ENCODE measurements around the gene FNDC5. TPM values are rescaled to one million over a fixed set of nuclear protein-coding genes. Genes with fewer than 3 reads are reported as not detected.
A peak's percentile ranks its signal among the peaks of the same experiment; 100 is the strongest.

The FNDC5 gene
- polyA plus RNA-seq (20.5 and 21.6 TPM in 2 replicates), polyA minus RNA-seq (18.5 and 20.8 TPM in 2 replicates)

DNA sequence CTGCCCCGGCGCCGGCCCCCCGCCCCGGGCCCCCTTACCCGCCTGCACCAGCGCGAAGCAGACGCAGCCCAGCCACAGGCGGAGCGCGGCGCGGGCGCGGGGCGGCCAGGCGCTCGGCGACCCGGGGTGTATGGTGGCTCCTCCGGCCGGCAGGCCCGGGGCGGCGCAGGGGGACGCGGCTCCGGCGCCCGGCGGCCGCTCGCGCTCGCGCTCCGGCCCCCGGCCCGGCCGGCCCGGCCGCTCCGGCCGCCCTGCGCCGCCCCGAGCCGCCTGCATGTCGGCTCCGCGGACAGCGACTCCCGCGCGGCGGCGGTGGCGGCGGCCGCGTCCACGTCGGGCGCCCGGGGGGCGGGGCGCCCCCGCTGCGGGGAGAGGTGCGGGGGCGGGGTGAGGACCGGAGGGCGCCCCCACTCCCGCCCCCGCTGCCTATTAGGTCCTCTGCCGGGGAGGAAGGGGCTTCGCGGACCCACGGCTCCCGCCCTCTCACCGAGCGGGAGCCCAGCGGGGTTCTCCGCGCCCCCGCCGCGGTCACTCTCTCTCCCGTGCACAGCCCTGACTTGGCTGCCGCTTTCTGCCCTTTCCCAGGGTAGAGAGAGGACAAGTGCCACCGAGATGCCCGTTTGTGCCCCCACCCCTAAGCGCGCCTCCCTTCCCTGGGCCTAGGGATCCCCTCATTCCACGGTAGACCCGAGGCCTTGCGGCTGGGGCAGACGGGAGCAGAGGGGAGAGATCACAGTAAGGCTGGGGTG, at the start of gene FNDC5:
Gene FNDC5 (minus strand): TSS at position 298 of the 749 bp plus-strand sequence.
- no peaks in the 10 kb centered on the region for H3K79me2 ChIP-seq (replicated peaks; ENCODE audit: insufficient read depth, low read length)
- H3F3A ChIP-seq (ENCODE audit: insufficient read depth, low read length, poor library complexity, severe bottlenecking): peaks cover 4% of the 10 kb centered on the region
- H4K20me1 ChIP-seq (ENCODE audit: insufficient read depth): no peaks in the 10 kb centered on the region
- H3K9me2 ChIP-seq (ENCODE audit: insufficient read depth, low read length): no peaks in the 10 kb centered on the region
- peak within 1 kb of the TSS; percentile 56 for H3K9ac ChIP-seq (ENCODE audit: low read length)
- no peak within 1 kb of the TSS for H3K27ac ChIP-seq (ENCODE audit: low read length)
- no peaks in the 10 kb centered on the region for H3K36me3 ChIP-seq (ENCODE audit: insufficient read depth, low read length)
- H2AFZ ChIP-seq (ENCODE audit: low read depth, low read length): peak within 1 kb of the TSS; percentile 21
- no peaks in the 10 kb centered on the region for H3K9me3 ChIP-seq (ENCODE audit: low read length)
- H3K4me2 ChIP-seq (ENCODE audit: low read length): peak within 1 kb of the TSS; percentile 30
- TF ChIP-seq, protein P1, sequence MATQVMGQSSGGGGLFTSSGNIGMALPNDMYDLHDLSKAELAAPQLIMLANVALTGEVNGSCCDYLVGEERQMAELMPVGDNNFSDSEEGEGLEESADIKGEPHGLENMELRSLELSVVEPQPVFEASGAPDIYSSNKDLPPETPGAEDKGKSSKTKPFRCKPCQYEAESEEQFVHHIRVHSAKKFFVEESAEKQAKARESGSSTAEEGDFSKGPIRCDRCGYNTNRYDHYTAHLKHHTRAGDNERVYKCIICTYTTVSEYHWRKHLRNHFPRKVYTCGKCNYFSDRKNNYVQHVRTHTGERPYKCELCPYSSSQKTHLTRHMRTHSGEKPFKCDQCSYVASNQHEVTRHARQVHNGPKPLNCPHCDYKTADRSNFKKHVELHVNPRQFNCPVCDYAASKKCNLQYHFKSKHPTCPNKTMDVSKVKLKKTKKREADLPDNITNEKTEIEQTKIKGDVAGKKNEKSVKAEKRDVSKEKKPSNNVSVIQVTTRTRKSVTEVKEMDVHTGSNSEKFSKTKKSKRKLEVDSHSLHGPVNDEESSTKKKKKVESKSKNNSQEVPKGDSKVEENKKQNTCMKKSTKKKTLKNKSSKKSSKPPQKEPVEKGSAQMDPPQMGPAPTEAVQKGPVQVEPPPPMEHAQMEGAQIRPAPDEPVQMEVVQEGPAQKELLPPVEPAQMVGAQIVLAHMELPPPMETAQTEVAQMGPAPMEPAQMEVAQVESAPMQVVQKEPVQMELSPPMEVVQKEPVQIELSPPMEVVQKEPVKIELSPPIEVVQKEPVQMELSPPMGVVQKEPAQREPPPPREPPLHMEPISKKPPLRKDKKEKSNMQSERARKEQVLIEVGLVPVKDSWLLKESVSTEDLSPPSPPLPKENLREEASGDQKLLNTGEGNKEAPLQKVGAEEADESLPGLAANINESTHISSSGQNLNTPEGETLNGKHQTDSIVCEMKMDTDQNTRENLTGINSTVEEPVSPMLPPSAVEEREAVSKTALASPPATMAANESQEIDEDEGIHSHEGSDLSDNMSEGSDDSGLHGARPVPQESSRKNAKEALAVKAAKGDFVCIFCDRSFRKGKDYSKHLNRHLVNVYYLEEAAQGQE (IDR thresholded peaks at IDR 0.05; ENCODE audit: borderline replicate concordance): no peak
- TF ChIP-seq MXI1 (conservative IDR thresholded peaks at IDR 0.05; ENCODE audit: poor library complexity, severe bottlenecking) (no peak), EZH2 (IDR thresholded peaks at IDR 0.05; ENCODE audit: borderline replicate concordance, insufficient read depth, low read length, poor library complexity, severe bottlenecking) (no peak)
- peak within 1 kb of the TSS; percentile 64 for H3K4me3 ChIP-seq (ENCODE audit: low read length)
- peaks cover 8% of the 10 kb centered on the region for H3K27me3 ChIP-seq (ENCODE audit: insufficient read depth, low read depth, low read length)

DNA sequence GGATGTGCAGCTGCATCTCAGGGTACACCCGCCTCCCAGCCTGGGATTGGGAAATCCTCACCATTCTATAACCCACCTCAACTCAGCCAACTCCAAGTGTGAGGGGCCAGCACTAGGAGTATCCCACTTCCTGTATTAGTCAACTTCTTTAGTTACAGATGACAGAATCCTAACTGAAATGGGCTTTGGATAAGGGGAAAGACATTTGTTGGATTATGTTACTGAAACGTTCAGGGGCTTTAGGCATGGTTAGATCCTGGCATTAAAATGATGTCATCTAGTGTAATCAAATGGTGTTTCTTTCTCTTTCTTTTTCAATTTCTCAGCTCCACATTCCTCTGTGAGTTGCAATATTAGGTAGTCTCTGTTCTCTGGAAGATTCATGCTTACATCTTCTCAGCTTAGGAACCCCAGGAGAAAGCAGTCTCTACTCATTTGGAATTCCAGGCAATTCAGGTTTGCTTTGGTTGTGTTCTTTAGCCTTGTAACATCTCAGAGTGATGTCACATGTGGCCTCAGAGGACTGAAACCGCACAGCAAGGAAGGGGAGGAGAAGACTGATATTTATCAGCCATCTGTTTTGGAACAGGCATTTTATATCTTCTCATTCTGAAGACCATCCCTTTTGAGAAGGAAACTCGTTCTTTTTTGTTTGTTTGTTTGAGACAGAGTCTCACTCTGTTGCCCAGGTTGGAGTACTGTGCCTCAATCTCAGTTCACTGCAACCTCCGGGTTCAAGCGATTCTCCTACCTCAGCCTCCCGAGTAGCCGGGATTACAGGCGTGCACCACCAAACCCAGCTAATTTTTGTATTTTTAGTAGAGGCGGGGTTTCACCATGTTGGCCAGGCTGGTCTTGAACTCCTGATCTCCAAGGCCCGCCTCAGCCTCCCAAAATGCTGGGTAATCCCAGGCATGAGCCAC, 49.4 kb upstream of the FNDC5 start:
- H3K9me2 ChIP-seq (ENCODE audit: insufficient read depth, low read length): no peaks in the 10 kb centered on the region
- H3K9ac ChIP-seq (ENCODE audit: low read length): no peak overlapping the region
- TF ChIP-seq POLR2AphosphoS5 (IDR thresholded peaks at IDR 0.05) (no peak), EZH2 (IDR thresholded peaks at IDR 0.05; ENCODE audit: borderline replicate concordance, insufficient read depth, low read length, poor library complexity, severe bottlenecking) (no peak), EP300 (conservative IDR thresholded peaks at IDR 0.05; ENCODE audit: poor library complexity, severe bottlenecking) (no peak)
- TF ChIP-seq, protein P2, sequence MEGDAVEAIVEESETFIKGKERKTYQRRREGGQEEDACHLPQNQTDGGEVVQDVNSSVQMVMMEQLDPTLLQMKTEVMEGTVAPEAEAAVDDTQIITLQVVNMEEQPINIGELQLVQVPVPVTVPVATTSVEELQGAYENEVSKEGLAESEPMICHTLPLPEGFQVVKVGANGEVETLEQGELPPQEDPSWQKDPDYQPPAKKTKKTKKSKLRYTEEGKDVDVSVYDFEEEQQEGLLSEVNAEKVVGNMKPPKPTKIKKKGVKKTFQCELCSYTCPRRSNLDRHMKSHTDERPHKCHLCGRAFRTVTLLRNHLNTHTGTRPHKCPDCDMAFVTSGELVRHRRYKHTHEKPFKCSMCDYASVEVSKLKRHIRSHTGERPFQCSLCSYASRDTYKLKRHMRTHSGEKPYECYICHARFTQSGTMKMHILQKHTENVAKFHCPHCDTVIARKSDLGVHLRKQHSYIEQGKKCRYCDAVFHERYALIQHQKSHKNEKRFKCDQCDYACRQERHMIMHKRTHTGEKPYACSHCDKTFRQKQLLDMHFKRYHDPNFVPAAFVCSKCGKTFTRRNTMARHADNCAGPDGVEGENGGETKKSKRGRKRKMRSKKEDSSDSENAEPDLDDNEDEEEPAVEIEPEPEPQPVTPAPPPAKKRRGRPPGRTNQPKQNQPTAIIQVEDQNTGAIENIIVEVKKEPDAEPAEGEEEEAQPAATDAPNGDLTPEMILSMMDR (IDR thresholded peaks at IDR 0.05; ENCODE audit: poor library complexity, severe bottlenecking): no peak
- TF ChIP-seq, protein P1 (IDR thresholded peaks at IDR 0.05; ENCODE audit: borderline replicate concordance): no peak
- no peak overlapping the region for H3K4me3 ChIP-seq (ENCODE audit: low read length)
- H3K79me2 ChIP-seq (replicated peaks; ENCODE audit: insufficient read depth, low read length): no peaks in the 10 kb centered on the region
- no peak overlapping the region for H3K27ac ChIP-seq (ENCODE audit: low read length)
- H3K36me3 ChIP-seq (ENCODE audit: insufficient read depth, low read length): no peaks in the 10 kb centered on the region
- H3K27me3 ChIP-seq (ENCODE audit: insufficient read depth, low read depth, low read length): peaks cover 10% of the 10 kb centered on the region
- H3F3A ChIP-seq (ENCODE audit: insufficient read depth, low read length, poor library complexity, severe bottlenecking): no peaks in the 10 kb centered on the region
- no peaks in the 10 kb centered on the region for H3K9me3 ChIP-seq (ENCODE audit: low read length)
- no peak overlapping the region for H2AFZ ChIP-seq (ENCODE audit: low read depth, low read length)
- no peaks in the 10 kb centered on the region for H4K20me1 ChIP-seq (ENCODE audit: insufficient read depth)
- H3K4me2 ChIP-seq (ENCODE audit: low read length): no peak overlapping the region

Data from neural cell (in vitro differentiated cells).